Measurements from ENCODE around the gene ARID1A.

DNA sequence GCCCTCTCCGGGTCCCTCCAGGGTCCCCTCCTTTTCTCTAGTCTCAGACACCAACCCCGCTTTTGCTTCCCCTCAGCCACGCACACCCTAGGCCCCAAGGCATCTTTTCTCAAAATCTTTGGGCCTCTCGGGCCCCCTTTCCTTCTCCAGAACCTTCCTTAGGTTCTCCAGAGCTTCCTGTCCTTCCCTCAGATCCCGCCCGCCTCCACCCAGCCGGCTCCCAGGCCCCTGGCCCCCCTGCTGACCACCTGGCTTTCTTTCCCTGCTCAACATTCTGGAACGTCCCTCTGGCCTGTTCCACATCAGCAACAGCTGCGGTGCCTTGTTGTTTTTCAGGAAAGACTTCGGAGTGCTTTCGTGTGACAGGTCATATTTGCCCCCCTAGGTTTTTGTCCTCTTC is 131.8 kb downstream of the ARID1A start:
- TF ChIP-seq EZH2phosphoT487 (IDR thresholded peaks at IDR 0.05; ENCODE audit: insufficient read depth, low read depth) (no peak), EZH2 (IDR thresholded peaks at IDR 0.05; ENCODE audit: insufficient read depth, poor library complexity, severe bottlenecking) (no peak)
